Activated CD8-positive, alpha-beta T cell treated with anti-CD3 and anti-CD28 coated beads, Interleukin-2, amount 10 ng/mL, durations not matched to agents 7 days and 5 days (primary cell): ENCODE results near the gene PTPMT1. TPM values are rescaled to one million over a fixed set of nuclear protein-coding genes. Genes with fewer than 3 reads are reported as not detected.

Experiments used
- ATAC-seq: fragments of 150-1000 bp; cut with Tn5 transposase; one replicate; pipeline ENCODE4 v1.10.0; 2021; ENCODE audit warnings: moderate library complexity
- CTCF ChIA-PET: fragments of 350-600 bp; sonication (Branson Sonifier 250); formaldehyde crosslinking; loops from one replicate; lab custom pipeline; 2021; ENCODE audit warnings: antibody characterized with exemption; lab: Charles Lee
- POLR2A ChIA-PET: fragments of 350-600 bp; sonication (Branson Sonifier 250); formaldehyde crosslinking; loops from one replicate; lab custom pipeline; 2021; ENCODE audit warnings: antibody characterized with exemption; lab: Charles Lee
- DNase-seq: peaks from one replicate; pipeline ENCODE4 v3.0.0-alpha.2; 2020
- H3K27ac Mint-ChIP-seq: one replicate; pipeline ENCODE4 v1.8.0; 2021; ENCODE audit warnings: mild to moderate bottlenecking, mixed read lengths
- H3K27me3 Mint-ChIP-seq: one replicate; pipeline ENCODE4 v1.8.0; 2021; ENCODE audit warnings: low read depth, mixed read lengths
- H3K36me3 Mint-ChIP-seq: one replicate; pipeline ENCODE4 v1.8.0; 2021; ENCODE audit warnings: low read depth, mixed read lengths
- H3K4me1 Mint-ChIP-seq: one replicate; pipeline ENCODE4 v1.8.0; 2021; ENCODE audit warnings: low read depth, mixed read lengths
- H3K4me3 Mint-ChIP-seq: one replicate; pipeline ENCODE4 v1.8.0; 2021; ENCODE audit warnings: mild to moderate bottlenecking, mixed read lengths
- H3K9me3 Mint-ChIP-seq: one replicate; pipeline ENCODE4 v1.8.0; 2022; ENCODE audit warnings: mixed read lengths; ENCODE audit not compliant: insufficient read depth
- total RNA-seq, 2 experiments: library from RNA; stranded (reverse); gene quantifications; one replicate each; pipeline ENCODE4 v1.2.3, GENCODE V29; 2021

PTPMT1 gene
- total RNA-seq, 2 experiments from 2014 or later, result 44.5 to 44.7 TPM

- ChIA-PET POLR2A (interaction anchor here (0.8 kb wide), 1 partner anchor 73 kb away, joined by 3 read pairs; no protein-coding TSS in a partner anchor), CTCF (no interaction called here)
- no peaks in the 10 kb centered on the region for H3K9me3 Mint-ChIP-seq
- H3K27me3 Mint-ChIP-seq, result no peaks in the 10 kb centered on the region
- ATAC-seq (no peak), DNase-seq (no peak)
- no peak overlapping the region for H3K4me3 Mint-ChIP-seq
- peaks cover 43% of the 10 kb centered on the region for H3K36me3 Mint-ChIP-seq
- H3K27ac Mint-ChIP-seq, result no peak overlapping the region
- peaks cover 29% of the 10 kb centered on the region for H3K4me1 Mint-ChIP-seq
These were observed 18.4 kb downstream of the PTPMT1 start for GRCh38 chr11:47583844-47584243.

GRCh38 chr11:47586098-47586855, 20.9 kb downstream of the PTPMT1 start, which contains the start of gene FAM180B:
FAM180B (plus strand) TSS chr11:47586678; CDS start chr11:47586769, 91 bp downstream.
- Mint-ChIP-seq H3K36me3 (peaks cover 33% of the 10 kb centered on the region), H3K9me3 (no peaks in the 10 kb centered on the region), H3K27ac (peak within 1 kb of the TSS; percentile 64), H3K4me1 (peaks cover 20% of the 10 kb centered on the region), H3K27me3 (no peaks in the 10 kb centered on the region), H3K4me3 (no peak within 1 kb of the TSS)
- CTCF ChIA-PET, result interaction anchor here (1.1 kb wide), 1 partner anchor 28 kb away, joined by 3 read pairs; no protein-coding TSS in a partner anchor
- POLR2A ChIA-PET, result no interaction called here
- ATAC-seq (peak; percentile 45), DNase-seq (no peak)

- H3K9me3 Mint-ChIP-seq, result no peaks in the 10 kb centered on the region
- ChIA-PET POLR2A (no interaction called here), CTCF (no interaction called here)
- H3K4me3 Mint-ChIP-seq, result no peak overlapping the region
- no peak for DNase-seq
- H3K27me3 Mint-ChIP-seq, result no peaks in the 10 kb centered on the region
- H3K36me3 Mint-ChIP-seq, result peaks cover 25% of the 10 kb centered on the region
- peak overlapping the region; percentile 64 for H3K27ac Mint-ChIP-seq
- ATAC-seq, result peak; percentile 13
- H3K4me1 Mint-ChIP-seq, result peaks cover 29% of the 10 kb centered on the region
These were observed 21.8 kb downstream of the PTPMT1 start for GRCh38 chr11:47587039-47587716.

GRCh38 chr11:47587723-47588326, 22.4 kb downstream of the PTPMT1 start:
- no peak overlapping the region for H3K4me3 Mint-ChIP-seq
- no peaks in the 10 kb centered on the region for H3K9me3 Mint-ChIP-seq
- no peak for DNase-seq
- peaks cover under 1% of the 10 kb centered on the region for H3K27me3 Mint-ChIP-seq
- POLR2A ChIA-PET, result no interaction called here
- H3K27ac Mint-ChIP-seq, result no peak overlapping the region
- ATAC-seq, result no peak
- peaks cover 32% of the 10 kb centered on the region for H3K4me1 Mint-ChIP-seq
- H3K36me3 Mint-ChIP-seq, result peaks cover 21% of the 10 kb centered on the region
- CTCF ChIA-PET, result no interaction called here

- H3K27me3 Mint-ChIP-seq, result peaks cover 12% of the 10 kb centered on the region
- POLR2A ChIA-PET, result no interaction called here
- CTCF ChIA-PET, result no interaction called here
- H3K4me3 Mint-ChIP-seq, result no peak overlapping the region
- no peak overlapping the region for H3K27ac Mint-ChIP-seq
- H3K4me1 Mint-ChIP-seq, result peaks cover 41% of the 10 kb centered on the region
- H3K9me3 Mint-ChIP-seq, result no peaks in the 10 kb centered on the region
- no peak for ATAC-seq
- H3K36me3 Mint-ChIP-seq, result peaks cover 10% of the 10 kb centered on the region
- DNase-seq, result no peak
These were observed 23.7 kb downstream of the PTPMT1 start for GRCh38 chr11:47589118-47589517.

- ATAC-seq (no peak), DNase-seq (no peak)
- Mint-ChIP-seq H3K9me3 (no peaks in the 10 kb centered on the region), H3K4me1 (peaks cover 41% of the 10 kb centered on the region), H3K27ac (no peak overlapping the region), H3K36me3 (peaks cover 6% of the 10 kb centered on the region), H3K27me3 (peaks cover 15% of the 10 kb centered on the region), H3K4me3 (no peak overlapping the region)
- ChIA-PET POLR2A (no interaction called here), CTCF (no interaction called here)
These were observed 24.2 kb downstream of the PTPMT1 start for GRCh38 chr11:47589584-47589976.

DNA sequence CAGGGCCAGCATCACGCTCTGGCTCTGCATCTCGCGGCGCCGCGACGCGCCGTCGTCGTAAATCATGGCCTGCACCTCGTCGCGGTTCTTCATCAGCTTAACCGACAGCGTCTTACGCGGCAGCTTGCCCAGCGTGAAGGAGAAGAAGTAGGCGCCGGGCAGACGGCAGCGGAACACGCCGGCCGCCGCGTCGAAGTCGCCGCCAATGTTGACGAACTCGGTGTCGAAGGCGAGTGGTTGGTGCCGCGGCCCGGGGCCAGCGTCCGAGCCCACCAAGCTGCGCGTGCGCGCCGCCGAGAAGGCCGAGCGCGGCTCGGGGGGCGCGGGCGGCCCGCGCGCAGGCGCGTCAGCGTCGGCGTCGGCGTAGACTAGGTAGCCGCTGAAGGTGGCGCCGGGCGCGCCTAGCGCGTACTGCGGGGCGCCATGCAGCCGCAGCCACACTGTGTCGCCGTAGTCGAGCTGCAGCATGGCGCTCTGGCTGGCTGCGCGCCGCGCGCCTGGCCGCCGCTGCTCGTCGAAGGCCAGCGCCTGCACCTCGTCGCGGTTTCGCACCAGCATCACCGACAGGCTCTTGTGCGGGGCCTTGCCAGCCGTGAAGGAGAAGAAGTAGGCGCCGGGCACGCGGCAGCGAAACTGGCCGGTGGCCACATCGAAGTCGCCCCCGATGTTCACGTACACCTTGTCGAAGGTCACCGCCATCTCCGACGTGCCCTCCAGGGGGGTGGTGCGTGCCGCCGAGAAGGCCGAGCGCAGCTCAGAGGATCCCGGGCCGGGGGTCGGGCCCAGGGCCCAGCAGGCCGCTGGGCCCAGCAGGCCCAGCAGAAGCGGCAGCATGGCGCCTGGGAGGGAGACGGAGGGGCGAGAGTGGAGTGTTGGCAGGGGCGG, 24.8 kb downstream of the PTPMT1 start:
- peaks cover 41% of the 10 kb centered on the region for H3K4me1 Mint-ChIP-seq
- ATAC-seq (no peak), DNase-seq (no peak)
- peaks cover 2% of the 10 kb centered on the region for H3K36me3 Mint-ChIP-seq
- CTCF ChIA-PET, result no interaction called here
- no peak overlapping the region for H3K4me3 Mint-ChIP-seq
- H3K27ac Mint-ChIP-seq, result no peak overlapping the region
- POLR2A ChIA-PET, result no interaction called here
- peaks cover 20% of the 10 kb centered on the region for H3K27me3 Mint-ChIP-seq
- no peaks in the 10 kb centered on the region for H3K9me3 Mint-ChIP-seq

GRCh38 chr11:47591764-47592163, 26.4 kb downstream of the PTPMT1 start:
- H3K9me3 Mint-ChIP-seq, result no peaks in the 10 kb centered on the region
- ChIA-PET CTCF (interaction anchor here (1.0 to 1.8 kb wide), 4 partner anchors 15 to 217 kb away, joined by 3 to 7 read pairs (median 4); no protein-coding TSS in a partner anchor), POLR2A (interaction anchor here (0.6 to 1.1 kb wide), 2 partner anchors 13 to 404 kb away, joined by 3 to 7 read pairs; partner anchors contain the start of genes KBTBD4 and NDUFS3)
- no peak overlapping the region for H3K4me3 Mint-ChIP-seq
- ATAC-seq, result peak; percentile 34
- peaks cover 27% of the 10 kb centered on the region for H3K27me3 Mint-ChIP-seq
- H3K27ac Mint-ChIP-seq, result peak overlapping the region; percentile 39
- H3K36me3 Mint-ChIP-seq, result no peaks in the 10 kb centered on the region
- peaks cover 33% of the 10 kb centered on the region for H3K4me1 Mint-ChIP-seq
- DNase-seq, result no peak

DNA sequence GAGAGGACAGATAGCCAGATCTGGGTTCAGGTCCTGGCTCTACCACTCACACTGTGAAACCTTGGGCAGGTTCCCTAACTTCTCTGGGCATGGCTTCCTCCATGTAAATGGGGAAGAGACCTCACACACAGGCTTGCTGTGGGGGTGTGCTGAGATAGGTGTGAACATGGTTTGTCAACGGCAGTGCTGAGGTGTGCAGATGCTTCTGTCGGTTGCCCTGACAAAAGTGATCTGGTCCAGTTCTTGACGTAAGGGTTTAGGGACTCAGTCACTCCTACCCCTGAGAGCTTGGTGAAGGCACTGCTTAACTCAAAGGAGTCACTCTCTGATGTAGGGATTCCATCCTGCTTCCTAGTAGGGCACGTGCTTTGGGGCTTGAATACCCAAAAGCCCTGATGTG, 26.9 kb downstream of the PTPMT1 start:
- Mint-ChIP-seq H3K27ac (peak overlapping the region; percentile 39), H3K4me1 (peaks cover 29% of the 10 kb centered on the region), H3K4me3 (no peak overlapping the region), H3K27me3 (peaks cover 27% of the 10 kb centered on the region), H3K36me3 (no peaks in the 10 kb centered on the region), H3K9me3 (no peaks in the 10 kb centered on the region)
- no peak for DNase-seq
- POLR2A ChIA-PET, result interaction anchor here (0.6 to 1.1 kb wide), 3 partner anchors 14 to 405 kb away, joined by 3 to 7 read pairs (median 4); partner anchors contain the start of genes KBTBD4 and NDUFS3
- CTCF ChIA-PET, result interaction anchor here (0.7 to 1.8 kb wide), 5 partner anchors 14 to 218 kb away, joined by 3 to 7 read pairs (median 4); no protein-coding TSS in a partner anchor
- peak; percentile 14 for ATAC-seq

GRCh38 chr11:47592970-47593369, 27.6 kb downstream of the PTPMT1 start:
- POLR2A ChIA-PET, result interaction anchor here (0.7 to 1.3 kb wide), 2 partner anchors 19 to 174 kb away, joined by 4 read pairs; no protein-coding TSS in a partner anchor

More at GRCh38 chr11:47592970-47593369, 27.6 kb downstream of the PTPMT1 start:
- no peak overlapping the region for H3K4me3 Mint-ChIP-seq
- H3K36me3 Mint-ChIP-seq, result no peaks in the 10 kb centered on the region
- no peak overlapping the region for H3K27ac Mint-ChIP-seq
- peaks cover 27% of the 10 kb centered on the region for H3K27me3 Mint-ChIP-seq
- H3K9me3 Mint-ChIP-seq, result no peaks in the 10 kb centered on the region
- DNase-seq, result no peak
- H3K4me1 Mint-ChIP-seq, result peaks cover 26% of the 10 kb centered on the region
- ATAC-seq, result no peak
- CTCF ChIA-PET, result interaction anchor here (0.7 to 1.8 kb wide), 2 partner anchors 13 to 20 kb away, joined by 4 to 7 read pairs; no protein-coding TSS in a partner anchor
